ENCODE measurements around the gene EXOC4.

EXOC4 gene

DNA sequence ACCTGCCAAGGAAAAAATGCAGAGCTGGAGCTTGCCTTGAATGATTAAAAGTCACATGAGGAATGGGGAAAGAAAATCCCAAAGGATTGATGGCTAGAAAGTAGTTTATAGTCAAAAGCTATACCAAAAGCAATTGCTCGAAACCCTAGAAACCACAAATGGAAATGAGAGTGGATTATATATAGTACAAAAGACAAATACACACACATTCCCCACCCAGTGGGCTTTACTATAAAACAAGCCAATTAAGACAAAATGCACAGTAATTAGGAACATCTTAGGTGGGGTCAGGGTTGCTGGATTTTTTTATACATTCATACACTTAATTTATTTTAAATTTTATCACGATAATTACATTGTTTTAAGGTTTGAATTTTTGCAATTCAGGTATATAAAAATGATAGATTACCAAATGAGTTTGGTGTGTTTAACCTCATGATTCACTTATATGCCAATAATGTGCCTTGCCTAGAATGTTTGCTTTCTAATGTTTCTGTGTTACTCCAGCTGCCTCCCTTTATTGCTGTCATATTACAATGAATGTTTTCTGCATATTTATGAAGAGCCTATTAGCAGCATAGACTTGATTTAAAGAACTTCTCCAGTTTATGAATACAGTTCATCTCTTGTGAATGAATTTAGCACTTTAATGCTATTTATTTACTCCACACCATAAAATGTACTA is 421.3 kb downstream of the EXOC4 start:
- no peak for DNase-seq (ENCODE audit: low spot score)

DNA sequence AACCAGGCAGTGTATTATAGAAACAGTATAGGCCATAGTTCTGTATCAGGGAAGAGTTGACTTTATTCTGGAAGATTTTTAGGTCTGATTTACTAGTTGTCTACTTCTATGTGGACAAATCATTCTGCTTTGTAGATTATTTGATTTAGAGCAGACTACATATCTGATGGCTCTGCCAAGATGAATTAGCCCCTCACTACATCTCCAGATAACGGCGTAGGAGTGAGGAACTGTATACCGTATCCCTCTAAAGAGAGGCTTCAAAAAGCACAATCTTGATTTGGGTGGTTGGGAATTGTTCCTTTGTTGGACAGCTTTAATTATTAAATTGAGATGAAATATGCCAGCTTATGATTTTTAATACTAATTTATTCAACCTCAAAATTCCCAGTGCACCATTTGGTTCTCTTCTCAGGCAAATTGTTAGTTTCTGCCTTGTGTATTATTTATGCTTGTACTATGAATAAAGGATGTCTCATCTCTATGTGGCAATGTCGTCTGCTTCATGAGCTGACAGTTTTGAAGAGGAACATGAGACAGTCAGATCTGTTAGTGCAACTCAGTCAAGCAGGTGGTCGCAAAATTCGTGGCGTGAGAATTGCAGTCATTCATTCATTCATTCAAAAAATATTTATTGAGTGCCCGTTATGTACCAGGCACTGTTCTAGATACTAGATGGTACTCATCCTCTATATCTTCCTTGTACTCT is 422.8 kb downstream of the EXOC4 start:
- no peak for DNase-seq (ENCODE audit: low spot score)

DNA sequence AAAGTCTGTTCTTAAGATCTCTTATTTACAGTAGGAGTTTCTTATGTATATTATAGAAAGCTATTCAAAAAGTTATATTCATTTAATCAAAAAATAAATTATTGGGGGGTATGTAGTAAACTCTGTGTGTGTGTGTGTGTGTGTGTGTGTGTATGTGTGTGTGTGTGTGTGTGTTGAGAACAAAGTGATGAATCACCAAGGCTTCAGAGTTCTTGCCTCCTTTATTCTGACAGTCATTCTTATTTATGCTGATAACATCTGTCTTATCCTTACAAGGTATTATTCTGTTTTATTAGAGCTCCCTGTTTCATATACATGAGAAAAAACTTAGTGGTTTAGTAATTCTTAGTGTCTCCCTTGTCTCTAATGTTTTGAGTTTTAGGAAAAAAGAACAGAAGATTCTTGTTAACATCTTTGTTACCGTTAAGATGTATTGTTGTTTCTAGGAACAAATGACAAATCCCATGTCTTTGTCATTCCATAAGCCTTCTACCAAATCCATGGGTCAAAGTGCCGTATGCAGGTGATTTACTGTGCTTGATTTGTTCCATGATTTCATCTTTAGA is 424.0 kb downstream of the EXOC4 start:
- DNase-seq (ENCODE audit: low spot score) = no peak

DNA sequence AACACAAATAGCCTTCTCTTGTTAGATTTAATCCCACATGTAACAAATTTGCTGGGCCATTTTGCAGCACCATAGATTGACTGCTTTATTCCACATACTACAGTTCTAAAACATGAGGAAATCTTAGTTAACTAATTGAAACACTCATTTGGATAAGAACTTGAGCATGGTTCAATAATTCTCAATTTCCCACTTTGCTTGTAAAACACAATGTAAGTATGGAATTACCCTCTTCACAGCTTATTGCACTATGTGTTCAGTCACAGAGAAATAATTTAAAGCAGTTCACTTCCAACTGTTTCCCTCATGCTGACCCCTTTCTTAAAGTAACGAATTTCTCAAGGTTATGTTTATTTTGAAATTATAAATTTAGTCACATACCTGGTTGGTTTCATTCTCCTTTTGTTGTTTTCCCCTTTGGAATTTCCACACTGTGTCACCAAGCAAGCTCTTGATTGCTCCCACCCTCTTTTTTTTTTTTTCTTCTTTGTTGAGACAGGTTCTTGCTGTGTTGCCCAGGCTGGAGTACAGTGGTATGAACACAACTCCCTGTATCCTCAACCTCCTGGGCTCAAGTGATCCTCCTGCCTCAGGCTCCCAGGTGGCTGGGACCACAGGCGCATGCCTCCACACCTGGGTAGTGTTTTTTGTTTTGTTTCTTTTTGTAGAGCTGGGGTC is 425.4 kb downstream of the EXOC4 start:
- DNase-seq (ENCODE audit: low spot score) = no peak

DNA sequence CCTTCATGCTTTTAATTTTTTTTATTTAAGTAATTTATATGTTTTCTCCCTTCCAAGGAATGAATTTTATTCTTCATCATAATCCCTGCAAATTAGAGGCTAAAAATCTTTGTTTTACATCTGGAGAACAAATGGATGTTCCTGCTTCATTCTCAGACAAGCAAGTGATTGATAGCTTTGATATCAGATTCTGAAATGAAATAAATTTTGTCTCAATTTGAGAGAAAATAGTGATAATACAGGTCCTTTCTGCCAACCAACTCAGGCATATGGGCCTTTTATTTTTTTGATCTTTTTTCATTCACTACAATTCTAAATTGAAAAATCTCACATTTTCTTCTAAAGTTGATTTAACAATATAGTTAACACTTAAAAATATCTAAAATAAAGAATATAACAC is 427.1 kb downstream of the EXOC4 start:
- DNase-seq (ENCODE audit: low spot score) = no peak

DNA sequence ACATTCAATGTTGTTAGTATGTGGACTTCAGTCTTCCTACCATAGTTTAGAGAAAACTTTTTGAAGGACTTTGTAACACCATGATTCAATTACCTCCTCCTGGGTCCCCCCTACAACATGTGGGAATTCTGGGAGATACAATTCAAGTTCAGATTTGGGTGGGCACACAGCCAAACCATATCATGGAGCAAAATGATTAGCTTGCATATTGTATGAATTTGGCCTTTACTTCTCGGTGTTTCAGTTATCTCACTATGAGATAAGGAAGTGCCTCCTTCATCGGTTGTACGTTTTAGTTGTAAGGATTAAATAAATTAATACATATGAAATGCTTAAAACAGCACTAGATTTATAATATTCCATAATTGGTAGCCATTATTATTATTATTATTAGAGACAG is 428.7 kb downstream of the EXOC4 start:
- DNase-seq (ENCODE audit: low spot score) = no peak

DNA sequence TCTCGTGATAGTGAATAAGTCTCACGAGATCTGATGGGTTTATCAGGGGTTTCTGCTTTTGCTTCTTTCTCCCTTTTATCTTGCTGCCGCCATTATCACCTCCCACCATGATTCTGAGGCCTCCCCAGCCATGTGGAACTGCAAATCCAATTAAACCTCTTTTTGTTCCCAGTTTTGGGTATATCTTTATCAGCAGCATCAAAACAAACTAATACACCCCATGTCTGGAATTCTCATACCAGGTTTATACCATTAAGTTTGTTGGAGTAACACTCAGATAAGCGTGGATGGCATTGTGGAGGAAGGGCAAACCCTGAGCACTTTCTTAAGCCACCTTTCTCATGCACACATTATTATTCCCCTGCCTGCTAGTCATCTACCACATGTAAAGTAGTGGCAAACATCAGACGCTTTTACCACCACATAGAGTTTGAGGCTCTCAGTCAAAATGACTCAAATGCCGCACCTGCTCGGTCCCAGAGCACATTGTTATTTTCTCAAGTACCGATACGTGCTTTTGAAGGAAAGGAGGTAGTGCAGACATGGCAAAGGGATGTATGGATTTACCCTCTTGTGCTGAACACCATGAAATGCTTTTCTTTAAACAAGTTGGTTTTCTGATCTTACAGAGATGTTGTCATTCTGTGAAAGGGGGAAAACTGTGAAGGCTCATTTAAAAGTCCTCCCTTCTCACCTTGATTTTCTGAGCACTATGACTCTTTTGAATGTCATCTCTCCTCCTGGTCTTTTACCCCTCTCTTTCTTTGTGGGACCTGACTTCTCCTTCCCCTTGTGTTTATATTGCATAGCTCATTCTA is 429.7 kb downstream of the EXOC4 start:
- no peak for DNase-seq (ENCODE audit: low spot score)

DNA sequence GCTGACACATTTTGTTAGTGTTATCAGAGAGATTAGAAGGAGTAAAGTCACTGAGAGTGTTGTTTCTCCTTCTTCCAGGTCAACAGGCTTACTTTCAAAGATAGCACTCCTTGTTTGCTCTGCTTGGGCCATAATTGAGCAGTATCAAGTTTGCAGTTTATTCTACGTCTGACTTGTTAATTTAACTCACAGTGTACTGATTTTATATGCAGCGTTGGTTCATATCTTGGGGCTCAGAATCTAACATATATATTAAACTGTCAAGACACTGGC is 430.2 kb downstream of the EXOC4 start:
- no peak for DNase-seq (ENCODE audit: low spot score)

DNA sequence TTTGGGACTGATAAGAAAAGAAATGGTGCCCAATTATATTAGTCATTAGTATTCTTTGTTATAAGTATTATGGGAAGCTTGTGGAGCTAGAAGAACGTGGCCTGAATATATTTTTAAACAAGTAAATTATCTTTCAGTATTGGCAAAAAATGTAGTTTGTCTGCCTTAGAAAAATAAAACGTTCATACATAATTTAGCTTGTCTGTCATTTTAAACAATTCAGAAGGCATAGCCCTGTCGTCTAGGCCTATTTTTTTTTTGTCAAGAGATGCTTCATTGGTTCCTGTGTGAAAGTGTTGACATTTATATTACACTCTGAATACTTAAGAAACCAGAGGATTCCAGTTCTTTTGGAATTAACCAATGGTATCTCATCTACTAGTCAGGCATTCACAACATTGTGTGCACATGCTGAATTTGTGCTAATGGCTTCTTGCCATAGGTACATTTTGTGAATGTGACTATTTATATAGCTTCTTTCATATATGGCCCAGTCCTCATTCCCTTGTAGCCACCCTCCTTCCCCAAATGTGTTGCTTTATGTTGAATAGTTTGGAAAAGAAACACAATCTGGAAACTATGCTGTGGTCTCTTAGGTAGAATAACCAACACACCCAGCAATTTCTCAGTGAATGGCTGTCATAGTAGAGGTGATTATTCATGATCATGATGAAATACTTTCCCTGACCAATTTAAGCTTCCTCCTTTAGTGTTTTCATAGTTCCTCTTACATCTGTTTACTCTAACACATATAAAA is 435.8 kb downstream of the EXOC4 start:
- no peak for DNase-seq (ENCODE audit: low spot score)

DNA sequence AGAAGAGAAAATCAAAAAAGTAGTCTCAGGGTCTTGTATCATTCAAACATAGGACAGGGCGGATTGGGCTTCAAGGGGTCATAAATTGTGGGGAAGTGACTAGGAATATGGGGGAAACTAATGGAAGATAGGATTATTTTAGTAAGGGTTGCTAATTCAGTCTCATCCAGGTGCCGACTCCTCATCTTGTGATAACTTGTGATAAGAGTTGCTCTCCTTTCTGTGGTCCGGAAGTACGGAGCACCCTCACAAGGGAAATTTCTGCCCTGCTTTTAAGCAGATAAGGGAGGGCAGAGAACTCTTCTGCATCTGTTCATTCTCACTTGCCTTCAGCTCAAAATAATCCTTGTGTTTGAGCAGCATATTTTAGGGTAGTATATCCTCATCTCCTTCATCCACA is 437.9 kb downstream of the EXOC4 start:
- no peak for DNase-seq (ENCODE audit: low spot score)

DNA sequence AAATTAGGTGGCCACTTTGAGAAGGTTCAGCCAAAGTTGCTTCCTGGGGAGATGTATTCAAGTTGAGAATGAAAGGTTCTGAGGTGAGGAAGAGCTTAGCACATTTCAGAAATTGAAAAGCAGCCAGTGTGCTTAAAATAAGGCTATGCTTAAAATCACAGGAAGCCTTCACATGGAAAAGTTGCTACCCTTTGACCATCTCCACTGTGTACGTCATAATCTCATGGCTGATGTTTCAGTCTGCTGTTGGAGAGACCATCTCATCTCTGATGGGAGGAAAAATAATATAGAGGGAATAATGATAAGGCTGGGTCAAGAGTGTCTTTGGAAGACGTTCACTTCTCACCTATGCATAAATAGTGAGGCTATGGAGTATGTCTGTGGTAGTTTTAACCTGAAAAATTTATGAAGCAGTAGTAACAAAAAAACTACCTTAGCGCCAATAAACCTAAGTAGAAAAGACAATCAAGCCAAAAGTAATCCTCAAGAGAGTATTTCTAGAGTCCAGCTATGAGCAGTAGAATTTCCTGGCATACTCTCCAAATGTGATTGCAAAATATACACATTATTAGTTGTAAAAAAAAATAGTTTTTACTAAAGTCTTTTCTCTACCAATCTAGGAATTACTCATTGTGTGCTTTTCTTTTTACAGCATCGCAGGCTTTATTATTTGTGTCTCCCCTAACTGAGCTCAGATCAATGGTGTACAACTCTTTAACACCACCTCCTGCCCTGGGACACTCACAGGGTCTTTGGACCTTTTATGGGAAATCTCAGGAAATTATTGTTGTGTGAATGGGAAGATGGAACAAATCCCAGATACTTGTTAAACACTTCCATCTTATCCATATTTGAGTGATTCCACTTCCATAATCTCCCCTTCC is 439.1 kb downstream of the EXOC4 start:
- no peak for DNase-seq (ENCODE audit: low spot score)

DNA sequence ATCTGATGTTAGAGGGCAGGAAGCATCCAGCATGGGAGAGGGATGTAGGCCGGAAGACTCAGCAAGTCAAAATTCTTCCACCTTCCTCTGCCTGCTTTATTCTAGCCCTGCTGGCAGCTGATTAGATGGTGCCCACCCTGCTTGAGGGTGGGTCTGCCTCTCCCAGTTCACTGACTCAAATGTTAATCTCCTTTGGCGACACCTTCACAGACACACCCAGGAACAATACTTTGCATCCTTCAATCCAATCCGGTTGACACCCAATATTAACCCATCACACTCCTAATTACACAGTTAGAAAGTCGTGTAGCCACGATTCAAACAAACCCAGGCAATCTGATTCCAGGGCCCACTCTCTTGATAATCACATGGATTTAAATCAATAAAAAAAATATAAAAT is 440.4 kb downstream of the EXOC4 start:
- DNase-seq (ENCODE audit: low spot score) = no peak

DNA sequence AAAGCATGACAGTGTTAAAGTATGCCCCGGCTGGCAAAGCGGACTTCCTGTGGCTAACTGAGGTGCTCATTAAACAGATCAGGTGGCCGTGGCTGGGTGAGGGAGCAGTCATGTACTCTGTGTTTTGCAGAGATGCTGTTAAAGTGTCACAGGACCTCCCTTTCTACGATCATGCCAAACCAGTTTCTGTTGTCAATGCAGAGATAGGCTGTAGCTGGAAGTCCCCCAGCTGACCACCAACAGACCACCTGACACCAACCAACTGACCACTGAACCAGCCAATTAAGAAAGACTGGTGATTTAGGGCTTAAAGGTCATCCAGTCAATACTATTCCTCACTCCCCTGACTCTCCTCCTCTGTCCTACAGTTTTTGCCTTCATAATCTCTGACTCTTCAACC is 443.2 kb downstream of the EXOC4 start:
- no peak for DNase-seq (ENCODE audit: low spot score)

DNA sequence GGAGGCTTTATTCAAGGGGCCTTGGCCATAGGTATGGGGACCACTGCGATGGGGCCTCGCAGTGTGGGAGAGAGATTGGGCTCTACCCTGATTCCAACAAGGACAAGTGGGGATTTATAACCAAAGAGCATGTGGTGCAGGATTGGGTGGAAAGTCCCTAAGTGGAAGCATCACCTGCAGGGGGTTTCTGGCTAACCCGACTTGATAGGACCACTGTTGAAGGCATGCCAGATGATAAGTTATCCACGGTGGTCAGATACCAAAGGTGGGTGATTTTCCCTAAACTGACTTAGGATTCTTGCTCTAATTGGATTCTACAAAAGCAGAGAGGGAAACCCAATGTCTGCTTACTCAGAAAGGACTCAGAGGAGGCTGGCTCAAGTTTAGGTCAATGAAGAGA is 444.7 kb downstream of the EXOC4 start:
- no peak for DNase-seq (ENCODE audit: low spot score)

DNA sequence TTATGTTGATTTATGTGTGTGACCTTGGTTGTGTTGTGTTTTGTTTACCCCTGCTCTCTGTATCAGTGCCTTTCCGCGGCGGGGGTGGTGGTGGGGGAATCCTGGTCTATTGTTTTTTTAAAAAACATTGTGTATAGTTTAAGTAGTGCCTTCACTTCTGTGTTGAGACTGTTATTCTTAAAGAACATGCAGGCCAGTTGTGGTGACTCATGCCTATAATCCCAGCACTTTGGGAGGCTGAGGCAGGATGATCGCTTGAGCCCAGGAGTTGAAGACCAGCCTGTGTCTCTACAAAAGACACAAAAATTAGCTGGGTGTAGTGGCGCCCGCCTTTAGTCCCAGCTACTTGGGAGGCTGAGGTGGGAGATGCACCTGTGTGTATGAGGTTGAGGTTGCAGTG is 445.2 kb downstream of the EXOC4 start:
- no peak for DNase-seq (ENCODE audit: low spot score)

DNA sequence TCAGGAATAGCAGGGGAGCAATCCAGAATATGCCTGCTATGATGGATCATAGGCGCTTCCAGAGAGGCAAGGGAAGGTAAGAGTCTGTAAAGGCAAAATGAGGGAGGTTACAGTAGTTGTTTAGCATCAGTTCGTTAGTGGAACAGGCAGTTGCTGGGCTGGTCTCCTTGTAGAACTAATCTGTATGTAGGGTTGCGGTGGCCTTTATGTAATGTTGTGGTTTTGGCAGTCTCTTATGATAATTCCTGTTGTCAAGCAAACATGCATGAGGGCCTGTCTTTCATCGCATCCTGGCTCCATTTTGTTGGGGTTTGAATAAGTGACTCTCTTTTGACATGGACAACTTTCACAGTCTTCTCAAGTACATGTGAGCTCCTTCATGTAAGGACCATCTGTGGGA is 446.5 kb downstream of the EXOC4 start:
- DNase-seq (ENCODE audit: low spot score) = no peak

DNA sequence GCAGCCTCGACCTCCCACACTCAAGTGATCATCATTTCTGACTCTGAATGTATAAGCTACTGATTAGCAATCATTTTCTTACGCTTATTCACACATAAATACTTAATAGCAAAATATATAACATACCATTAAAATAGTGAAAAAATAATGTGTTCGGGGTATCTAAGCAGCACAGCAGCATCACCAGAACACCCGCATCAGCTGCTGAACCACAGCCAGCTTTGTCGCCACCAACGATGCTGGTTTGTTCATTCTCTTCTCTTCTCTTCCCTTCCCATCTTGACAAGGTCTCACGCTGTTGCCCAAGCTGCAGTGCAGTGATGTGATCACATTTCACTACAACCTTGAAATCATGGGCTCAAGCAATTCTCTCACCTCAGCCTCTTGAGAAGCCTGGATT is 449.2 kb downstream of the EXOC4 start:
- DNase-seq (ENCODE audit: low spot score) = no peak

DNA sequence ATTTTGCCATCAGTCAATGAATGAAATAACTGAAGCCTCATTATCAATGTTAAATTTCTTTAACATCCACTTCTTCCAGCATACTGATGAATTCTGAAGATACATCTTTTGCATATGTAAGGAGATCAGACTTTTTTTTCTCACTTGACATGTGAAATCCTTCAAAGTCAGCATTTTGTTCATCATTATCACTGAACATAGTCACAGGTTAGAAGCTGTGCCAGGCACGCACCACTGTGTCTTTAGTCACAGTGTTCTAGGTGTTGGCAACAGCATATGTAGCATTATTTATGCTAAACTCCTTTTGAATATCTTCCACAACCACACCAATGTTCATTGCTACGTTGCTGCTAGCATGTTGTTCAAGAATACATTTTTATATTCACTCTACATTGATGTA is 450.1 kb downstream of the EXOC4 start:
- DNase-seq (ENCODE audit: low spot score) = no peak

DNA sequence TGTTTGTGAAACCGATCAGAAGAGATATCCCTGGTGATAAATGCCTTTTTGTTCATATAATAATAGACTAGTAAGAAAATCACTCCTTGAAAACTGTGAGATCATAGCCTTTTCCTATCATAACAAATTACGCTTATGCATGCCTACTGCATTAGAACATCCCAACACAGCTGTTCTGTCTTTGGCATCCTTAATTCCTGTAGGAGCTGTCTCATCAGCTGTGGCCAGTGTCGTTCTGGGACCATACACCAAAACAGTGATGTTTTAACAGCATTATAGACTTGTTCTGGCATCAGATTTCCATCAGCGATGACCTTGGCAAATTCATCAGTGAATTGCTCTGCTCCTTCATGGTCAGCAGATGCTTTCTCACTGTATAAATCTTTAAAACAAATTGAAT is 450.7 kb downstream of the EXOC4 start:
- DNase-seq (ENCODE audit: low spot score) = no peak

DNA sequence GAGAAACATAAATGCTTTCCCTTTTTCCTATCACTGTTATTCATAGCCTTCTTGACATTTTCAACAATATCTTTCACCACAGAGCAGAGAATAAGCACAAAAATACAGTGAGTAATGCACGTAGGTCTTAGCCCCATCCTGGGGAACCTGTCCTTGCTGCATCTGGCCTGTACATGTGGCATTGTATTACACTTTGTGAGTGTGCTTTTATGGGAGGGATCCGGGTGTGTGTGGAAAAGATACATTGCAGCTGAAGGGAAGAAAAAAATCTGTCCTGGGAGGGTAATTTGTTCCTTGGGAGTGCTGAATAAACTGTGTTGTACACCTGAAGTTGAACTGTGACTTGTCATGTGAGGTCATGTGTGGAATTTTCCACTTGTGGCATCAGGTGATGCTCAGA is 451.6 kb downstream of the EXOC4 start:
- no peak for DNase-seq (ENCODE audit: low spot score)

DNA sequence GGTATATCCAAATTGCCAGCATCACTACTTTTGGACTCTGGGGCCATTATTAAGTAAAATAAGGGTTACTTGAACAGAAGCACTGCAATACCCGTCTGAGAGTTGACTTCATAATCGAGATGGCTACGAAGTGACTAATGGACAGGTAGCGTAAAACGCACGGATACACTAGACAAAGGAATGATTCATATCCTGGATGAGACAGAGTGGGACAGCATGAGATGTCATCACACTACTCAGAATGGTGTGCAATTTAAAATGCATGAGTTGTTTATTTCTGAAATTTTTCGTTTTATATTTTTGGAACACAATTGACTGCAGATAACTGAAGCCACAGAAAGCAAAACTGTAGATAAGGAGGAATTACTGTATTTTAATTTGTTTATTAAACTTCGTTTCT is 452.7 kb downstream of the EXOC4 start:
- no peak for DNase-seq (ENCODE audit: low spot score)
